ENCODE data around the gene INSRR.

GRCh38 chr1:156848461-156849150 lies 10.3 kb downstream of the INSRR start:
- TF ChIP-seq POLR2A (IDR thresholded peaks at IDR 0.05) (no peak), EP300 (IDR thresholded peaks at IDR 0.05) (no peak)

All from suprapubic skin (tissue), 2 donors.